Small intestine (tissue), 7 donors: Measurements from ENCODE around the gene DEAF1. TPM values are rescaled to one million over a fixed set of nuclear protein-coding genes. Genes with fewer than 3 reads are reported as not detected.
A peak's percentile ranks its signal among the peaks of the same experiment; 100 is the strongest.

ENCODE experiments used
- DNase-seq, 2 donors: peaks; one replicate each; pipeline versions ENCODE4 v3.0.0 to v3.0.0-alpha.2; 2013
- FAIRE-seq: peaks from 2 replicates; lab custom pipeline; 2012; peaks lifted over from hg19 to GRCh38; lab: Jason Lieb, UNC
- H3K27ac ChIP-seq, 3 donors: one replicate each; pipeline ENCODE4 v1.5.1; 2013; ENCODE audit warnings: low read length in 2 of 3, mild to moderate bottlenecking in 2 of 3, control low read depth in 1 of 3, inconsistent platforms in 1 of 3, low read depth in 1 of 3, moderate library complexity in 1 of 3
- H3K27me3 ChIP-seq, 3 donors: one replicate each; pipeline ENCODE4 v1.6.1; 2013; ENCODE audit warnings: low read length in 3 of 3, inconsistent platforms in 1 of 3; ENCODE audit not compliant: control insufficient read depth in 3 of 3, insufficient read depth in 3 of 3
- H3K36me3 ChIP-seq, 3 donors: one replicate each; pipeline ENCODE4 v1.6.1; 2013; ENCODE audit warnings: low read length in 3 of 3, inconsistent platforms in 1 of 3, low read depth in 1 of 3, mild to moderate bottlenecking in 1 of 3, moderate library complexity in 1 of 3; ENCODE audit not compliant: control insufficient read depth in 3 of 3, insufficient read depth in 2 of 3
- H3K4me1 ChIP-seq, 3 donors: one replicate each; pipeline ENCODE4 v1.6.1; 2013; ENCODE audit warnings: low read length in 2 of 3, inconsistent platforms in 1 of 3, low read depth in 1 of 3, mild to moderate bottlenecking in 1 of 3, moderate library complexity in 1 of 3; ENCODE audit not compliant: control insufficient read depth in 3 of 3, insufficient read depth in 2 of 3
- H3K4me3 ChIP-seq, 3 donors: one replicate each; pipeline ENCODE4 v1.5.1; 2013; ENCODE audit warnings: low read length in 3 of 3, control low read depth in 1 of 3, inconsistent platforms in 1 of 3, low read depth in 1 of 3, mild to moderate bottlenecking in 1 of 3, moderate library complexity in 1 of 3
- H3K9me3 ChIP-seq, 2 donors: one replicate each; pipeline ENCODE4 v1.6.1; 2013; ENCODE audit warnings: low read depth in 1 of 2, low read length in 1 of 2; ENCODE audit not compliant: control insufficient read depth in 2 of 2, insufficient read depth in 1 of 2
- WGBS, 3 donors: extraction: QIAGEN DNeasy Blood & Tissue Kit; methylation state at CpG; one replicate each; pipeline ENCODE4 v1.1.7; 2013; 5-methylcytosine and 5-hydroxymethylcytosine counted together
- polyA plus RNA-seq, 4 donors: library from polyadenylated mRNA; stranded (reverse) in 3 of 4; unstranded in 1 of 4; fragments of 200-250 nt in 3 of 4; fragments of 120-200 nt in 1 of 4; gene quantifications; one replicate each; pipeline versions ENCODE4 v1.2.1 to v1.2.3, GENCODE V29; 2013
- donor health status: healthy with polysubstance abuse.
- donor health status: control.
- donor health status: control.
- donor health status: Bipolar disorder and iron deficiency.
- donor health status: healthy.

The DEAF1 gene
- polyA plus RNA-seq, 4 donors = 18.2 to 39.6 (median 29.4) TPM

GRCh38 chr11:665062-665703, 29.8 kb downstream of the DEAF1 start:
- Histone ChIP-seq H3K36me3 (peaks cover 0 to 65% (median 5%) of the 10 kb centered on the region in 3 donors), H3K4me3 (no peak overlapping the region), H3K4me1 (no peaks in the 10 kb centered on the region), H3K27ac (peak overlapping the region in 1 of 3 donors; percentile 71), H3K27me3 (no peaks in the 10 kb centered on the region), H3K9me3 (no peaks in the 10 kb centered on the region)
- FAIRE-seq (no peak), DNase-seq (peak in 1 of 2 donors; percentile 16)
- WGBS, 3 donors = 79 to 90% (median 88%) methylated on average over 13 to 15 of the region's 15 CpGs

DNA sequence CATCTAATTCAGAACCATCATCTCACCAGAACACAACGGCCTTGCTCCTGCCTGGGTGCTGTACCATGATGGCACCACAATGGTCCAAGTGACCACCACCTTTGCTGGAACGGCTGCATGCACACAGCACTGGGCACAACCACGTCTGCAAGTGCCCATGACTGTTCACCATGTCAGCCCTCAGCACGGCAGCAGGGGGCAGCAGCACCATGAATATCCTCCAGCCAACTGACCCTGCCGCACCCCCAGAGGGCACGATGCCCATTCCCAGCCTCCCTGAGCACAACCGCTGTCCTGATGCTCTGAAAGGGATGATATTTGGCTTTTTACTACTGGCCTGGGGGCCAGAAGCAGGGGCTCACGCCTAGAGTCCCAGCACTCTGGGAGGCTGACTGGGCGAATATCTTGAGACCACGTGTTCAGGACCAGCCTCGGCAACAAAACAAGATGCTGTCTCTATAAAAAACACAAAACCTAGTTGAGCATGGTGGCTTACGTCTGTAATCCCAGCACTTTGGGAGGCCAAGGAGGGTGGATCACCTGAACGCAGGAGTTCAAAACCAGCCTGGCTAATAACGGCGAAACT, 32.2 kb downstream of the DEAF1 start:
- FAIRE-seq (no peak), DNase-seq (peak; percentile 61 to 67)
- 57 to 63% (median 58%) methylated on average over 15 of the region's 15 CpGs for WGBS, 3 donors
- Histone ChIP-seq H3K9me3 (no peaks in the 10 kb centered on the region), H3K4me3 (no peak overlapping the region), H3K27me3 (no peaks in the 10 kb centered on the region), H3K27ac (no peak overlapping the region), H3K4me1 (peaks cover 0 to 10% (median 2%) of the 10 kb centered on the region in 3 donors), H3K36me3 (peaks cover 0 to 73% (median 5%) of the 10 kb centered on the region in 3 donors)

GRCh38 chr11:660681-661444, 34.2 kb downstream of the DEAF1 start:
- DNase-seq (no peak), FAIRE-seq (no peak)
- peaks cover 0 to 79% (median 2%) of the 10 kb centered on the region in 3 donors for H3K36me3 ChIP-seq
- WGBS, 3 donors = 90 to 92% (median 90%) methylated on average over 19 of the region's 19 CpGs
- H3K9me3 ChIP-seq = no peaks in the 10 kb centered on the region
- H3K27me3 ChIP-seq = no peaks in the 10 kb centered on the region
- peaks cover 4 to 21% (median 8%) of the 10 kb centered on the region in 3 donors for H3K4me1 ChIP-seq
- H3K4me3 ChIP-seq = no peak overlapping the region
- no peak overlapping the region for H3K27ac ChIP-seq

DNA sequence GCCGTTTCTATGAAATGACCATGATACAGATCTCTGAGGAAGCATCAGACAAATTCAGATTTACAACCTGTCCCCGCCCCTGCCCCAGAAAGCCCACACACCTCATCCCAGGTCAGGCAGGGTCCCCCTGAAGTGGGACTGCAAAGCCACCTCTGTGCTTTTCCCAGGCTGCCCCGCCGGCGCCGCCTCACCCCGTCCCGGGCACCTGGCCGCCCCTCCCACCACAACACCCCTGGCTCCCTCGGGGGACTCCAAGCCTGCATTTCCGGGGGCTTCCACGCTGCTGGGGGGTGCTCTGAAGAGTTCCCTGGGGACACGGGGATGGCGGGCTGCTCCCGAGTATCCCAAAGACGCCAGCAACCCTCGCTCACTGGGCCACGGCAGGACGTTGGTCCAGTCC, 34.7 kb downstream of the DEAF1 start:
- peaks cover 4 to 27% (median 8%) of the 10 kb centered on the region in 3 donors for H3K4me1 ChIP-seq
- no peak for DNase-seq

DNA sequence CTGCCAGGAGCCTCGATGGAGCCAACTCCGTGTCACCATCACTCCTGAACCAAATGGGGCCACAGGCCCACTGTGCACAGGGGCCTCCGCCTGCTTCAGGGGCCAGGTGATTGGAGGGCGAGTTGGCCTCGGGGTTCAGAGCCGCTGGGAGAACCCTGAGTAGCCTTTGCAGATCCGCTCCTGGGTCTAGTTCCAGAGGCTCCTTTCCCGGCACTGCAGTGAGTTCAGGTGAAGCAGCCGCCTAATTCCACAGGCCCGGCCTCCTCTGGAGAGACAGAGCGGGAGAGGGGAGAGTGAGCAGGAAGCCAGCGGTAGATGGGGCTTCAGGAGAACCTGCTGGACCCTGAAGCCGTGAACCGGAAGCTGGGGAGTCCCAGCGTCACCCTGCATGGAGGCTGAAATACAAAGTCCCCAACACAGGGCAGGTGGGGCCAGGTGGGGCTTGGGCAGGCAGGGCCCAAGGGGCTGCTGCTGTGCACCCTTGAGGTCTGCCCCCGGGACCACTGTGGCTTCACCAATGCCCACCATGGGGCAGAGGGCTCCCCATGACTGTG, 35.4 kb downstream of the DEAF1 start:
- FAIRE-seq (no peak), DNase-seq (peak in 1 of 2 donors; percentile 70)
- 47 to 86% (median 70%) methylated on average over 16 of the region's 16 CpGs for WGBS, 3 donors
- Histone ChIP-seq H3K9me3 (no peaks in the 10 kb centered on the region), H3K4me1 (peaks cover 4 to 34% (median 8%) of the 10 kb centered on the region in 3 donors), H3K4me3 (no peak overlapping the region), H3K27ac (peak overlapping the region in 2 of 3 donors; percentile 17 to 77), H3K36me3 (peaks cover 0 to 71% (median 2%) of the 10 kb centered on the region in 3 donors), H3K27me3 (no peaks in the 10 kb centered on the region)

More for the DNA sequence above, 34.7 kb downstream of the DEAF1 start:
- H3K9me3 ChIP-seq = no peaks in the 10 kb centered on the region
- no peaks in the 10 kb centered on the region for H3K27me3 ChIP-seq
- 76 to 85% (median 85%) methylated on average over 19 of the region's 19 CpGs for WGBS, 3 donors
- peaks cover 0 to 73% (median 2%) of the 10 kb centered on the region in 3 donors for H3K36me3 ChIP-seq
- peak overlapping the region in 1 of 3 donors; percentile 77 for H3K27ac ChIP-seq
- no peak overlapping the region for H3K4me3 ChIP-seq
- FAIRE-seq = no peak

DNA sequence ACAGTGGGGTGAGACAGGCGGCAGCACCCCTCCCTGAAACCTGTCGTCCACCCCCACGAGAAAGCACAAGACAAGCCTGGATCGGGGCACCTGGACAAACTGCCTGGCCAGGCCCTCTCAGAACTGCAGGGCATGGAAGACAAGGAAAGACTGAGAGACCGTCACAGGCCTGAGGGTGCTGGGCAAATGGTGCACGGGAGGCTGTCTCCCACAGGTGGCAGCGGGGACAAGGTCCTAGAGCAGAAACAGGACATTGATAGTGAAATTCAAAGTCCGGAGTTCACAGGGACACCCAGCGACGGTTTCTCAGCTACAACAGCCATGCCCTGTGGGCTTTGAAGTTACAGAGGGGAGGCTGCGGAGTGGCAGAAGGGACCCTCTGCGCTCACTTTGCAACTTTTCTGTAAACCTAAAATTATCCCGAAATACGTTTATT, 37.3 kb downstream of the DEAF1 start:
- peak overlapping the region; percentile 52 to 93 (median 84) for H3K27ac ChIP-seq
- FAIRE-seq = no peak
- DNase-seq = peak; percentile 83 to 94
- H3K27me3 ChIP-seq = no peaks in the 10 kb centered on the region
- WGBS, 3 donors = 15 to 65% (median 35%) methylated on average over 14 of the region's 14 CpGs
- H3K36me3 ChIP-seq = peaks cover 0 to 72% (median 2%) of the 10 kb centered on the region in 3 donors
- H3K4me1 ChIP-seq = peaks cover 4 to 39% (median 10%) of the 10 kb centered on the region in 3 donors
- no peaks in the 10 kb centered on the region for H3K9me3 ChIP-seq
- no peak overlapping the region for H3K4me3 ChIP-seq

GRCh38 chr11:656866-657265, 38.2 kb downstream of the DEAF1 start:
- H3K27me3 ChIP-seq = no peaks in the 10 kb centered on the region
- peaks cover 0 to 65% (median 2%) of the 10 kb centered on the region in 3 donors for H3K36me3 ChIP-seq
- peak overlapping the region; percentile 52 to 93 (median 84) for H3K27ac ChIP-seq
- FAIRE-seq (no peak), DNase-seq (peak in 1 of 2 donors; percentile 53)
- H3K4me1 ChIP-seq = peaks cover 4 to 39% (median 10%) of the 10 kb centered on the region in 3 donors
- WGBS, 3 donors = 22 to 59% (median 47%) methylated on average over 7 of the region's 7 CpGs
- H3K9me3 ChIP-seq = no peaks in the 10 kb centered on the region
- no peak overlapping the region for H3K4me3 ChIP-seq

DNA sequence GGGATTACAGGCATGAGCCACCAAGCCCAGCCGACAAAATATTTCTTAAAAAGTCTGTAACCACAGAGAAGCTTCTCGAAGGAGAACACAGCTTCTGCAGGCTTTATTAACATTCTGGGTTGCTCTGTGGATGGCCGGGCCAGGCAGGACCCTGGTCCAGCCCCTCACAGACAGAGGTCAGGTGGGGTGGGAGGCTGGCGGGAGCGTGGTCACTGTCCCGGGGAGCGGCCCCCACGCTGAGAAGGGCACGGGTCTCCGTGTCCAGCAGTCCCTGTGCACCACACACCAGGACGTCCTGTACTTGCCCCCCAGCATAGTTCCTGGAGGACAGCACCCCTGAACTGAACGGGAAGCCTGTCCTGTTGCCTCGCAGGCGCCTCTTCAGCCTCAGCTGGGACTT, 38.6 kb downstream of the DEAF1 start:
- Histone ChIP-seq H3K27ac (peak overlapping the region in 1 of 3 donors; percentile 93), H3K4me3 (no peak overlapping the region), H3K27me3 (no peaks in the 10 kb centered on the region), H3K9me3 (no peaks in the 10 kb centered on the region), H3K36me3 (peaks cover 0 to 62% (median 2%) of the 10 kb centered on the region in 3 donors), H3K4me1 (peaks cover 4 to 39% (median 10%) of the 10 kb centered on the region in 3 donors)
- WGBS, 3 donors = 75 to 88% (median 75%) methylated on average over 14 of the region's 14 CpGs
- DNase-seq (no peak), FAIRE-seq (no peak)
